HG03103 (cell line): ENCODE results near the gene UQCC3.
"Not testable (repeated sequence)": the region's sequence is repeated elsewhere in the genome, so short reads cannot be mapped to it uniquely, and the experiment has no call there.

Experiments
- ATAC-seq: cut with Tn5 transposase; IDR thresholded peaks from one replicate; pipeline ENCODE4 v1.9.1; 2021; ENCODE audit warnings: low read depth; ENCODE audit not compliant: unreplicated experiment

Gene UQCC3

GRCh38 chr11:62694455-62695167 lies 23.1 kb downstream of the UQCC3 start:
- no peak for ATAC-seq

DNA sequence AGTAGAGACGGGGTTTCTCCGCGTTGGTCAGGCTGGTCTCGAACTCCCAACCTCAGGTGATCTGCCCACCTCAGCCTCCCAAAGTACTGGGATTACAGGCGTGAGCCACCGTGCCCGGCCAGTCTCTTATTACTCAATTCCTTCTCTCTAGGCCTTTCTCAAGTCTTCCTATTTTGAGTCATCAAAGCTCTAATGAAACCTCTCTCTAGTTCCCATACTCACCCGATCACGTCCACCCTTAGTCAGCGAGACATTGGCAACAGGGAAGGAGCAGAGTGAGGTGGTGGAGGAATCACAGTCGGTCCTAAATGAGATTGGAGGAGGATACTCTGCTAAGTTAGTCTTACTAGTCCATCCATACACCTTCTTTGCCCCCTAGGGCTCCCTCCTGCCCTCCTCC lies 30.8 kb downstream of the UQCC3 start:
- no peak for ATAC-seq

- ATAC-seq = not testable (repeated sequence)
Measured at GRCh38 chr11:62703921-62704320, 32.4 kb downstream of the UQCC3 start.

DNA sequence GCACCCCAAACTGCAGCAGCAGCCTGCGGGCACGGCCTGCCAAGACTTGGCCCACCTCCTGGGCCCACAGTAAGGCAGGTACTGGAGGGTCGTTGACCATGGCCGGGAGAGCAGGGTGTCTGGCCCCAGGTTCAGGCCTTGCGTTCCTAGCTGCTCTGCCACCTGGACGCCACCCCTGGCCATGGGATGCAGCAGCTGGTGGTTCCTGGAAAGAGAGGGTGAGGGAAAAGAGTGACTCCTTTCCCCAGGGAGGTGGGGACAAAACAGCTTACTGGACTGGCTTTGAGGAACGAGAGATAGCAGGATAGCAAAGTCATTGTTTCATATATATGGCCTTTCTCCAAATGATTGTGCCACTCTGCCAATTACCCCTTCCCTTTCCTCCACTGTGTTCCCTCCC lies 33.9 kb downstream of the UQCC3 start:
- no peak for ATAC-seq

DNA sequence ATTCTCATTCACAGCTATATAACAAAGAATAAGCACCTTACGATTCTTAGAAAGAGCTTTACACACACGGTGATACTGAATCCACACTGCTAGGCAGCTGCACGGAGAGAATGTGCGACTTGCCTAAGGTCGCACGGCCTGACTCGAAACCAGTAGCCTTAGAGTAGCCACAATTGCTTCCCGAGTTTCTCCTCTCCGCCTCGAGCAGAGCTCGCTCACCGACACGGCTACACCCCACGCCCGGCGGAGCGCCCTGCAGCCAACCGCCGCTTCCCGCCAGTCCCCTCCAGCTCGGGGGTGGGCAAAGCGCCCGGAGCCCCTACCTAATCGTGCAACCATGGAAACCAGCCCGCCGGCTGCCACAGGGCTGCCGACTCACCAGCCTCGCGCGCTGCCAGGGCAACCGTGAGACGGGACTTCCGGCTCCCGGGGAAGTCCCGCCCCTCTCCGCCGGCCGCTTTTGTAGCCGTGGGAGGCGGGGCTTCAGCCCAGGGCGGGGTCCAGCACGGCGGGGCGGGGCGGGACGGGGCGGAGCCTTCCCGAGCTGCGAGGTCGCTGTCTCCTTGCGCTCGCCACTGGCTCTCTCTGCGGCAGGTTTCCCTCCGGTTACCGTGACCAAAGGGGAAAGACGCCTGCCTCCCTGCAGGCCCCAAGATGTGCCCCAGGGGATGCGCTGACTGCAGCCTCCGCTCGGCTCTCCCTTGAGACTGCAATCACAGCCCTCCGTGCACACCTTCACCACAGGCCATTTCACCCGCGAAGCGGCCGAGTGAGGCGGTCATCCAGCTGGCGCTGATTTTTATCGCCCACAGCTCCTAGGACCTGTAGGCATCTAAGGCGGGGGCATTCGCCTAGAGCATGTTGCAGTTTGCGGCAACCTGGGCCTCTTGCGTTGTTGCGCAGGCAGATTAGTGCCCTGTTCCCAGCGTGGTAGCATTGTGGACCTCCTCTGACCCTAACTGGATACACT lies 34.7 kb downstream of the UQCC3 start:
- peak; percentile 56 for ATAC-seq

DNA sequence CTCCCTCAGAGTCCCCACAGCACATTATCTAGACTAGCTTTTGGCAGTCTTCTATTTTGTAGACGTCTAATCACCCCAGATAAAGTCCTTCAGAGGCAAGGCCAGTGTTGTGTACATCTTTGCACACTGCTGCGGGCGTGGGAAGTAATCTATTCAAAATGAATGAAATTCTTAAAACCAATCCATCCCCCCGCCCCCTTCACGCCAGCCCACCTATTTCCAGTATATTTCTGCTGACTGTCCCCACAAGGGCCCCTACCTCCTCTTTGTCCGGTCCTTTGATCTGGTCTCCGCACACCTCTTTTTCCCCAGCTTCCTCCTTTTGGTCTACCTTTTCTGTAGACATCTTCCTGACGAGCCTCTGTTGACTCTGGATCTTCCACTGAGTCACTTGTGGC lies 35.4 kb downstream of the UQCC3 start:
- no peak for ATAC-seq

DNA sequence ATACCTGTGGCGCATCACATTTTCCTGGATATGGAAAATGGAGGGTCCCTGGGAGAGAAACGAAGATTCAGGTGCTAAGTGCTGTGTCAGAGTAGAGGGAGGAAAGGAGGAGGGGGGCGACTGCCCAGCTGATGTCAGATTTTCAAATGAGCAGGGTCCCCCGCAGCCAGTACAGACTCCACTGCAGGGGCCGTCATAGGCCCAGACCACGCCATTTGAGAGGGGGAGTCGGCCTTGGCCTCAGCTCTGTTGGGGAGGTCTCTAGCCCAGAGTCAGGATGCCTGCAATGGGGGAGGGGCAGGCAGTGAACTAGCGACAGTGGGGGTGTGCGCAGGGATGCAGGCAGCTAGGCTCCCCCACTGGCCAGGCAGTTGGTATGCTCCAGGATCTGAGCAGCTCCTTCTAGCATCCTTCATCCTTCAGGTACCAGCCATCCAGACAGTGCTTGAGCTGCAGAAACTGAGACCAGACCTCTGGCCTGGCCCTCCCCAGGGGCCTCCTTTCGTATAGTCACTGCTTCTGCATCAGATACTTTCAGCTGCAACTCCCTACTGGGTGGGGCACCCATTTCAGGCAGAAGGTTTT lies 35.9 kb downstream of the UQCC3 start, which contains the start of the genes BSCL2 and GNG3:
Gene BSCL2, minus strand, starts transcription at position 148 of the 585 bp plus-strand sequence. CDS start 229 bp downstream, outside the sequence.
Gene GNG3, plus strand, starts transcription at position 400 of the 585 bp plus-strand sequence. CDS start 620 bp downstream, outside the sequence.
- ATAC-seq = no peak

DNA sequence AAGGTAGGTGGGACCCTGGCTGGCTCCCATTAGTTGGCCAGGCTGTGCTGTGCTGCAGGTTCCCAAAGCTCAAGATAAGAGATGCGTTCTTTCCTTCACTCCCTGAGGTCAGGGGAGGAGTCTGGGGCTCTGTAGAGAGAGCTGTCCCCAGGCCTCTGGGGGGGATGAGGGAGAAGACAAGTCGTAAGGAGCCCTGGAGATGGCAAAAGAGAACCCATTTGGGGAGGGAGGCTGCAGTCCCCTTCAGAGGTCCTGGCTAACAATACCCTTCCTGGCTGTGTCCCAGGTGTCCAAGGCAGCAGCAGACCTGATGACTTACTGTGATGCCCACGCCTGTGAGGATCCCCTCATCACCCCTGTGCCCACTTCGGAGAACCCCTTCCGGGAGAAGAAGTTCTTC lies 36.9 kb downstream of the UQCC3 start:
- no peak for ATAC-seq

- ATAC-seq = no peak
Measured at GRCh38 chr11:62708793-62709192, 37.3 kb downstream of the UQCC3 start.

GRCh38 chr11:62709247-62710000 lies 38.0 kb downstream of the UQCC3 start:
- peak; percentile 56 for ATAC-seq

- no peak for ATAC-seq
Measured at GRCh38 chr11:62710001-62710345, 38.5 kb downstream of the UQCC3 start.

DNA sequence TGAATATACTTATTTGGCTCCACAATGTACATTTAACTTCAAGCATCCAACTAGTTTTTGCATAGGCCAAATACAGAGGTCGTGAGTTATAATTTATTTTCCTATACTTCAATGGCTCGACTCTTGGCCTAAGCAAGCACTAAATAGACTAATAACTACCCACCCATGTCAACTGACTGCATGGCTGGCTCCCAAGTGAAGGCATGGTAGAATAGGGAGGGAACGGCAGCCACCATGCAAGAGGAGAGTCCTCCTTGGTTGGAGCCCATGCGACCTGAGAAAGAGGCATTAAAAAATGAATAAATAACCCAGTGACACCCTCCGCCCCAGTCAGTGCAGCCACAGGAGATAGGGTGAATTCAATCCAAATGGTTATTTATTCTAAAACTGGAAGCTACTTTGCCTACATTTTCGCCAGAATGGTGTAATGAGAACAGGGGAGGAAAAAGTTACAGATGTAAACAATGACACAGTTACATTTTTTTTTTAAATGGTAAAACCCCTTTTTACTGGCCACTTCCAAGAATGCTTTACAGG lies 40.9 kb downstream of the UQCC3 start:
- no peak for ATAC-seq

DNA sequence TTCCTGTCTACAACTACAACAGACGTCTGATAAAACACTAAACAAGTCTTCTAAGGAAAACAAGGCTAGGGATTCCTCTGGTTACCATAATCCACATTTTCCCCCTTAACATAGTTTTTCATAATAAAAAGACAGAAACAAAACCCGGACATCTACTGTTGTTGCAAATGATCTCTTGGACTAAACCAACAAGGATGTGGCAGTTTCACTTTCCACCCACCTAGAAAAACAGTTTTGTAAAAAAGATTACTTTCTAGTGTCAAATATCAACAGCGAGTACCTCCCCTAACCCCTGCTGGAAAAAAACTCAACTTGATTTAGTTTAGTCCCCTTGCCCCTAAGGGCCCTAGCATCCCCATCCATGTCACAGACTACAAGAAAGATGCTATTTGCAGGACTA lies 41.4 kb downstream of the UQCC3 start:
- ATAC-seq = no peak

DNA sequence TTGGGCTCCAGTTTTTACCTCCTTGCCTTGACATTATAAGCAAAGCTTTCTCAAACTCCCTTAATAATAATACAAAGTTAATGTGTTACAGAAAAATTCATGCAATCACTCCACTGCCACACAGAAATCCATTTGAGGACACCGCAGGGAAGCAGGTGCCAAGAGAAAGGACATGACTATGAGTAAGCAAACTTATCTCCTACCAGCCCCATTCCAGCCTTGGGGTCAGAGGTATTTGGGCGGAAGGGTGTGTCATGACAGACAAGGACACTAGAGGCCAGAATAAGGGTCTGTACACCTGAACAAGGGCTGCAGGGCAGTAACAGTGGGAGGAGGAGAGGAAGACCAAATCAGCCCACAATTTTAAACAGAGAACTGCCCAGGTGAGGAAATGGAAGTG lies 41.9 kb downstream of the UQCC3 start:
- ATAC-seq = no peak

DNA sequence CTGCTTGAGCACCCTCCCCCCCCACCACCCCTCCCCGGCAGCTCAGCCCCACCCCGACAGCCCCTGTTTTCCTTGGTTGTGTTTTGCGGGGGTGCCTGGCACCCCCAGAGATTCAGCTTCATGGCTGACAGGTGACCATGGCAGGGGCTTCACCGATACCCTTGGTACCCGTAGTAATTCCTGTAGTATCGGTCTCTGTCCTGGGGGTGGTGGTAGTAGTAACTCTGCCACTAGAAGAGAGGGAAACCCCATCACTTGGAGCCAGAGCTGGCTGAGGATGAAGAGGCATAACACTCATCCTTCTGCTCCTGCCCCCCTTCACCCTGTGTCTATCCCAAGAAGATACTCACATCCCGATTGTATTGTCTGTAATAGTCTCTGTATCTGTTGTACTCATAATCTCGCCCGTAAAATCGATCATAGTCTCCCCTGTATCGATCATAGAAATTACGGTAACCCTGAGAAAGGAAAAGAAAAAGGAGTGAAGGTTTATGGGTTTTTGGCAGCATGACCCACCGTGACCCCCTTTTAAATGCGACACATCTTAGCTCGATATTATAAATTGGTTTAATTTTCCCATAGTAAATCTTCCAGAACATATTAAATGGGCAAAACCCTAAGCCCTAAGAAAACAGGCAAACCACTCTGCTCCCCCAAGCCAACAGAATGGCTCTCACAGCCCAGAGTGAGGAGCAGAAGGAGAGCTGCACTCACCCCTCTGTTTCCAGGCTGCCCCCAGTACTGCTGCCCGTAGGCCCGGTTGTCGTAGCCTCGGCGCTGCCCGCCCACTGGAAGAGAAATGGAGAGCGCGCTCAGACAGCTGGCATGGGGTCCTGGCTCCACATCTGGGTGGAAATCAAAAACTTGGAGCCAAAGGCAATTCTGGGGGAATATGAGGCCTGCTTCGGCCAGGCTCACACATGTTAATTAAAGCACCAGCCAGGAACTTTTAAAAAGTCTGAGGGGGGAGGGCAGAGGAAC lies 44.0 kb downstream of the UQCC3 start:
- no peak for ATAC-seq

GRCh38 chr11:62716206-62716605 lies 44.7 kb downstream of the UQCC3 start:
- ATAC-seq = no peak

- no peak for ATAC-seq
Measured at GRCh38 chr11:62716816-62717215, 45.3 kb downstream of the UQCC3 start.

GRCh38 chr11:62719302-62719978 lies 48.0 kb downstream of the UQCC3 start:
- no peak for ATAC-seq
